RCC 7860 (cell line): ENCODE results near the gene EFCAB11.

ENCODE experiments used
- DNase-seq: peaks from one replicate; pipeline ENCODE4 v3.0.0-alpha.2; 2015; ENCODE audit warnings: low spot score
- FAIRE-seq: peaks from 2 replicates; lab custom pipeline; 2012; peaks lifted over from hg19 to GRCh38; lab: Jason Lieb, UNC

EFCAB11 gene

DNA sequence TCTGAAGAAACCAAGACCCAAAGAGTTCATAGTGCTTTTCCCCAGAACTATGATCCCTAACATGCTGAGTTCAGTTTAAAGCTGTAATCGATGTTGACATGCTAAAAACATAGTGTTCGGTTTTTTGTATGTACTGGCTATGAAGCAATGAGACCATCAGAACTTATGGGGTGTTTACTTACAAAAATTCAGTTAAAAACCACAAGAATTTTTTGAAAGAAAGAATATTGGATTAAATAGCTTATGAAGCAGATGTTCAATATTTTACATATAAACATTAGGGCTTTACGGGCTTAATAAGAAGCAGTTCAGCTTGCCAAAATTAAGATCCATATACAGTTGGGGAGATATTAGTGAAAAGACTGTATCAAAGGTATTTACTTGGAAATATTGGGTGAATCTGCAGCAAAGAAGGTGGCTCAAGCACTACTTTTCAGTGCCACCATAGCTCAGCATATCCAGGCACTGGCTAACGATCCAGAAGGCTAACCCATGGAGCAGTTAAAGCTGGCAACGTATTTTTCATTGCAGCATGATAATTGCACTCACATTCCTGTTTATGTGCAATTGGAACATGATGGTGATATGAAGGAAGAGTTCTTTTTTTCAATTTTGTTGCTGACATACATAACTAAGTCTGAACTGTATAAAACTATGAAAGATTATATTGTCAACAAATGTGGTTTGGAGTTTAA is 125.9 kb downstream of the EFCAB11 start:
- no peak for DNase-seq
- FAIRE-seq = no peak

- DNase-seq = no peak
- no peak for FAIRE-seq
Measured at GRCh38 chr14:89827265-89827664, 127.3 kb downstream of the EFCAB11 start.

GRCh38 chr14:89826596-89826995 is 127.9 kb downstream of the EFCAB11 start:
- FAIRE-seq (no peak), DNase-seq (no peak)

GRCh38 chr14:89823743-89824142 is 130.8 kb downstream of the EFCAB11 start:
- DNase-seq = no peak

DNA sequence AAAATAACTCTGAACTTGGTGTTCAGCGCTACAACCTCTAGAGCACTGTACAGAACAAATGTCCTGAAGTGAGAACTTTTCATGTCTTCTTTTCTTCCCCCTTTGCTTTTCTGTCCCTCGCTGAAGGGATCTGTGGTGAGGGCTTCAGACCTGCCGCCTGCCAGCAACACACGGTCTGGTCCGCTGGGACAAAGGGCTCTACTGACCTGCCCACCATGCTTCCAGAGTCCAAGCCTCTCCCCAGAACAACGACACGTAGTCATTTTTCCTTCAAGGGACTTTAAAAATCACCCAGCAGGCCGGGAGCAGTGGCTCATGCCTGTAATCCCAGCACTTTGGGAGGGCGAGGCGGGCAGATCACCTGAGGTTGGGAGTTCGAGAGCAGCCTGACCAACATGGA is 140.4 kb downstream of the EFCAB11 start:
- DNase-seq (no peak), FAIRE-seq (no peak)

More at GRCh38 chr14:89823743-89824142, 130.8 kb downstream of the EFCAB11 start:
- no peak for FAIRE-seq

- FAIRE-seq = no peak
Measured at GRCh38 chr14:89813617-89814031, 140.9 kb downstream of the EFCAB11 start.

GRCh38 chr14:89811954-89812575 is 142.5 kb downstream of the EFCAB11 start:
- DNase-seq (no peak), FAIRE-seq (no peak)

More at GRCh38 chr14:89813617-89814031, 140.9 kb downstream of the EFCAB11 start:
- no peak for DNase-seq

- DNase-seq = no peak
- FAIRE-seq = no peak
Measured at GRCh38 chr14:89810101-89810500, 144.4 kb downstream of the EFCAB11 start.

DNA sequence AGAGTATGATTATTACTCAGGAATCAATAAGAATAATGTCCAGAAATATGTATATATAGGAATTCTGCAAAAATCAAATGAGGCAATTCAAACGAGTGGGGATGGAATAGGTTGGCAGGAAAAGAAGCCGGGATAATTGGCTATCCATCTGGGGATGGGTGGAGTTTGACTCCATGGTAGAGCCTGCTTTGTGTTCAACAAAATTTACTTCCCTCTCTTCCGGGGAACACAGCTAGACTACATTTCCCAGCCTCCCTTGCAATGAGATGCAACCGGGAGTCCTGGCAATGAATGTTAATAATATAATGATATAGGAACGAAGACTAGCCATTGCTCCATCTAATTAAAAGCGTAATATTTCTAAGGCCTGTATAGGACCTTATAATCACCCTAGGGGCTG is 146.6 kb downstream of the EFCAB11 start:
- FAIRE-seq = no peak
- no peak for DNase-seq

- FAIRE-seq (no peak), DNase-seq (no peak)
Measured at GRCh38 chr14:89807151-89807550, 147.4 kb downstream of the EFCAB11 start.

- no peak for FAIRE-seq
- DNase-seq = no peak
Measured at GRCh38 chr14:89806451-89806850, 148.1 kb downstream of the EFCAB11 start.

GRCh38 chr14:89805501-89805900 is 149.0 kb downstream of the EFCAB11 start:
- FAIRE-seq (no peak), DNase-seq (no peak)

GRCh38 chr14:89803542-89803941 is 151.0 kb downstream of the EFCAB11 start:
- FAIRE-seq = no peak
- no peak for DNase-seq

GRCh38 chr14:89801136-89801535 is 153.4 kb downstream of the EFCAB11 start:
- DNase-seq (no peak), FAIRE-seq (no peak)

DNA sequence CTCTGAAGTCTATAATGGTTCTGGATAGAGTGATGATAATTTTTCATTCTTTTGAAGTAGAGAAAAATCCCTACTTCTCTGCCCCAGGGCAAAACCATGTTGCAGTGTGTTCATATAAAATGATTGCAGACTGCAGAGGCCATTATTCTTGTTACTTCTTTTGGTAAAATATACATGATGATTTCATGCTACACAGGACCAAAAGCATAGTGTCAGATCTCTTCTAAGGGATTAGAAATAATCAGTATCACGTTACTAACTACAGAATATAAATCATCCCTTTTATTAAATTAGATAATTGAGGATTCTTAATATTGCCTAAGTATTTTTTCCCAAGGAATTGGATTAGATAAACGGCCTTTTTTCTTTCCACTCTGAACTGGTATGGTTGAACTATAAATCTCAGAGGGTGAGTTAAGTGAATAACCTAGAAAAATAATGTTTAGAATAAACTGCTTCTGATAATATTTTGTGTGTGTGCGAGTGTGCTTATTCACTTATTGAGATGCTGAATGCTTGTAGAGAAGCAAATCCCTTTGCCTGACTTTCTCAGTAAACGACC is 156.2 kb downstream of the EFCAB11 start:
- DNase-seq (no peak), FAIRE-seq (no peak)

DNA sequence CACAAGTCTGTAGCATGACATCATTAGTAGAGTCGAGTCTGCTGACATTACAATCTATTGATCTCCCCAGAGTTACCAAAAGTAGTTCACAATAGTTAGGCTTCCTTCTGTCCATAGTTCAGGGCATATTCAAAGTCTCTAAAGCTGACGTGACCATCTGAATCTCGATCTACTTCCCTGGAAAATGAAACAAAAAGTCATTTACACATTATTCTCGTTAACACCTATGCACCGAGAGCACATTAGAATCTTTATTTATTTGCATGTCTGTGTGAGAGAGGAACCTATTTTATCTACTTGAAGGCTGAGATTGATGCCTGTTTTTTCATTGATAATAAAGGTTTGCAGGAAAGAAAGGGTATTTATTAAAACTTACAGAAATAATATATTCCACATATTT is 157.4 kb downstream of the EFCAB11 start:
- FAIRE-seq = no peak
- no peak for DNase-seq

GRCh38 chr14:89794096-89794495 is 160.4 kb downstream of the EFCAB11 start:
- DNase-seq (no peak), FAIRE-seq (no peak)

DNA sequence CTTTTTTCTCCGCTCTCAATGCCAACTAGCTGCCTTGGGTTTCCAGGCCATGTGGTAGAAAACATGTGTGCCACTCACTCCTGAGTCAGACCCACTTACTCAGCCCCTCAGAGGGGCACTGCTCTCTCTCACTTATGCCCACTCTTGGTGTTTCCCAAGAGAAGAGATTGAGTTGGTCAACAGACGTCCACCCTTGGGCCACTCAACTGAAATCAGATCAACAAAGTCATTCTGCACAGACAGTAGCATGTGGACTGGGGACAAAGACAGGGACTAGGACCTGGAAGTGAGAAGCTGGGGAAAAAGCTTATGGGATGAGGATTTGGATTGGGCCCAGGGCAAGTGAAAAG is 161.2 kb downstream of the EFCAB11 start:
- no peak for FAIRE-seq

DNA sequence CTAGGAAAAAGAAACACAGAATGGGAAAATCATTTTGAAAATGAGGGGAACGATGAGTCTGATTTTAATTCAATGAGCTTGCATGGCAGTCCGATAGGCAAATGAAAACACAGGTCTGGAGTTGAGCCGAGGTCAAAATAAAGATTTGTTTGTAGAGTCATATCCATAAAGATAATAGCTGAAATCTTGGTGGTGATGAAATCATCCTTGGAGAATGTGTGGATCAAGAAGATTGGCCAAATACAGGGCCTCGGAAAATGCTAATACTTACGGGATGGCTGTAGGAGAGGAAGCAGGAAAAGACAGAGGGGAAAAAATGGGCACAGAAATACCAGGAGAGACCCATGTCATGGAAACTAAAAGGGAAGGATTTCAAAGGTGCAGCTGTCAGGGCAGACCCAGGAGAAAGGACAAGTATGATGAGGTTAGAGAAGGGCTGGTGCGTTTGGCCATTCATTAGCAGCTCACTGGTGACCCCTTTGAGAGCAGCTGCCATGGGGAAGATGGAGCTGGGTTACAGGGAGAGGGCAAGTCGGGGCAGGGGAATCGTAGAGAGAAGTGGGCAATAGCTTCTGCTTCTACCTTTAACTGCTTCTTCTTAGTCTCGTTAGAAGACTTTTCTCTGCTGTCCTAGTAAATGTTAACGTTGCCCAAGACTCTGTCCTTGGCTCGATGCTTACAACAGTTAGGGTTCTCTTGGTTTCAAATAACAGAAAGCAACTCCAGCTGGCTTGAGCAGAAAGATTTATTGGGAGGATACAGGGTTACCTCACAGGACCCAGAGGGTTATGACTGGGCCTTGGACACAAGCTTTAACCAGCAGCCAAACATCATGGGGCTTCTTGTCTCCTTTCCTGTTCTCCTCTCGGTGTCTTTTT is 161.8 kb downstream of the EFCAB11 start:
- FAIRE-seq (no peak), DNase-seq (no peak)

More for the DNA sequence above, 161.2 kb downstream of the EFCAB11 start:
- DNase-seq = no peak

GRCh38 chr14:89787525-89787924 is 167.0 kb downstream of the EFCAB11 start:
- DNase-seq (no peak), FAIRE-seq (no peak)

DNA sequence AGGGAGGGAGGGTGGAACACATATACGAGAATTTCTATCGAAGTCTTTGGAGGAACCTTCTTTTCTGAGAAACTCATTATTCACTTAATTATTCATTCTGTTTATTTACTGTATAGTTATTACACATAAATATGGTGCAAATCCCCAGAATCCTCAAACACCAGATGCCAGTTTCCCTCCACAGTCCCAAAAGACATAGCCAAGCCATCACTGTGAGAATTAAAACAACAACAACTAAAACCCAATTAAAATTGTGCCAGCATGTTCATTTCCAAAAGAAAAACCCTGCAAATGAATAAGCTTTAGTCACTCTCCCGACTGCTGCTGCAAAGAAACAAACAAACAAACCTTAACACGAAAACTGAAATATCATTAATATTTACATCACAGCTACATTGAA is 173.5 kb downstream of the EFCAB11 start:
- DNase-seq (no peak), FAIRE-seq (no peak)
